Panc1 (cell line): ENCODE data around the gene CAPN8. TPM values are rescaled to one million over a fixed set of nuclear protein-coding genes. Genes with fewer than 3 reads are reported as not detected.

Experiments used
- ATAC-seq: fragments of 200-7000 bp; cut with Tn5 transposase; 2 replicates; pipeline ENCODE4 v1.9.1; 2020; ENCODE audit warnings: mild to moderate bottlenecking, moderate library complexity
- BruUV-seq: library from RNA; stranded (reverse); fragments of 400-500 nt; replicated peaks from 2 replicates; lab custom pipeline; 2021; lab: Mats Ljungman, UMichigan
- CTCF ChIA-PET: fragments of 300-600 bp; sonication (Branson Sonifier 250); formaldehyde crosslinking; loops from one replicate; lab custom pipeline; 2022; ENCODE audit warnings: antibody characterized with exemption; lab: Charles Lee
- POLR2A ChIA-PET: fragments of 300-600 bp; sonication (Branson Sonifier 250); formaldehyde crosslinking; loops from one replicate; lab custom pipeline; 2022; ENCODE audit warnings: antibody characterized with exemption; lab: Charles Lee
- DNase-seq: peaks from one replicate; pipeline ENCODE4 v3.0.0-alpha.2; 2010; ENCODE audit warnings: low read depth, low spot score
- H3K27ac ChIP-seq: 2 replicates; pipeline ENCODE4 v1.5.1; 2011; ENCODE audit warnings: mild to moderate bottlenecking, low read length, inconsistent platforms
- H3K27me3 ChIP-seq: fragments of 200-500 bp; sonication (Bioruptor generic); 2 replicates; pipeline ENCODE4 v1.6.0; 2014; ENCODE audit warnings: low read length, inconsistent platforms; ENCODE audit not compliant: control insufficient read depth, insufficient read depth
- H3K36me3 ChIP-seq: fragments of 200-500 bp; sonication (Bioruptor generic); 2 replicates; pipeline ENCODE4 v1.5.1; 2014; ENCODE audit warnings: inconsistent platforms, mild to moderate bottlenecking, low read length, moderate library complexity; ENCODE audit not compliant: control insufficient read depth, insufficient read depth
- H3K4me1 ChIP-seq: 2 replicates; pipeline ENCODE4 v1.5.1; 2011; ENCODE audit warnings: inconsistent platforms, mild to moderate bottlenecking, low read length, moderate library complexity; ENCODE audit not compliant: control insufficient read depth, insufficient read depth
- H3K4me3 ChIP-seq, 2 experiments: 2 replicates each; pipeline ENCODE4 v1.5.1; 2011 to 2012; ENCODE audit warnings: low read depth in 2 of 2, low read length in 2 of 2, mild to moderate bottlenecking in 2 of 2, inconsistent platforms in 1 of 2, moderate library complexity in 1 of 2
- H3K9me3 ChIP-seq: fragments of 200-500 bp; sonication (Bioruptor generic); 2 replicates; pipeline ENCODE4 v1.5.1; 2014; ENCODE audit warnings: low read depth, mild to moderate bottlenecking, inconsistent platforms, low read length, moderate library complexity; ENCODE audit not compliant: control insufficient read depth, insufficient read depth
- POLR2AphosphoS5 ChIP-seq: IDR thresholded peaks from 2 replicates; pipeline ENCODE4 v1.6.1; 2012; ENCODE audit warnings: mild to moderate bottlenecking, low read depth, low read length, moderate library complexity
- REST ChIP-seq, 2 experiments: IDR thresholded peaks; 2 replicates each; pipeline ENCODE4 v1.6.1; 2011 to 2012; ENCODE audit warnings: low read depth in 2 of 2, control low read depth in 1 of 2, low read length in 1 of 2, mild to moderate bottlenecking in 1 of 2, moderate library complexity in 1 of 2; ENCODE audit not compliant: insufficient read depth in 1 of 2
- SIN3A ChIP-seq: IDR thresholded peaks from 2 replicates; pipeline ENCODE4 v1.6.1; 2012; ENCODE audit warnings: low read depth, mild to moderate bottlenecking, low read length, moderate library complexity, borderline replicate concordance; ENCODE audit not compliant: insufficient read depth
- TCF7L2 ChIP-seq: IDR thresholded peaks from 2 replicates; pipeline ENCODE4 v1.6.1; 2011; ENCODE audit warnings: mild to moderate bottlenecking, low read depth, low read length, inconsistent platforms
- in situ Hi-C: cut with HindIII; loops from 2 replicates; pipeline ENCODE4 v1.10.0; 2016; ENCODE audit warnings: low sequenced_read_pairs, low pct_unique_long_range_greater_than_20kb
- intact Hi-C: fragments of 100-400 bp; cut with micrococcal nuclease; formaldehyde crosslinking; loops from one replicate; pipeline ENCODE4 v1.10.0; 2022; ENCODE audit not compliant: unreplicated experiment
- total RNA-seq: library from RNA; stranded (reverse); gene quantifications from one replicate; pipeline ENCODE4 v1.2.1, GENCODE V29; 2021; ENCODE audit not compliant: unreplicated experiment
- TF ChIP-seq, protein P1 (sequence below): fragments of 450-650 bp; IDR thresholded peaks from 2 replicates; pipeline ENCODE4 v1.5.1; 2017; ENCODE audit warnings: mild to moderate bottlenecking

Gene CAPN8
- total RNA-seq, 1 experiment from 2014 or later = 0.28 TPM

DNA sequence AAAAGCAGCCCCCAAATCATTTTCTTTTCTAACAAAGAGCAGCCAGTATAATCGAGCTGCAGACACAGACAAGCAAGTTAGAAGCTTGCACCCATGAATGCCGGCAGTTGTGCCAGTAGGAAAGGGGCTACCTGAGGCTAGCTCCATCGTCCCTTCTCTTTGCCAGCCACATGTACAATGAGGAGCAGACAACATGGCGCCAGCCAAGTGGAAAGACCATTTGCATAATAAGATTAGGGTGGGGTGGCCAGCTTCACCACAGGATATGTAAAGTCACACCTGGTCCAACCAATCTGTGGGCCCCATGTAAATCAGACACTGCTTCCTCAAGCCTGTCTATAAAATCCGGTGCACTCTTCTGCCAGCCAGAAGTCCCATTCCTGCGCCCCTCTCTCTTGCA lies 168.6 kb downstream of the CAPN8 start:
- H3K27me3 ChIP-seq = no peaks in the 10 kb centered on the region
- H3K27ac ChIP-seq = no peak overlapping the region
- intact Hi-C loops = no loop called here
- H3K4me1 ChIP-seq = no peaks in the 10 kb centered on the region
- in situ Hi-C loops = no loop called here
- TF ChIP-seq, protein P1, sequence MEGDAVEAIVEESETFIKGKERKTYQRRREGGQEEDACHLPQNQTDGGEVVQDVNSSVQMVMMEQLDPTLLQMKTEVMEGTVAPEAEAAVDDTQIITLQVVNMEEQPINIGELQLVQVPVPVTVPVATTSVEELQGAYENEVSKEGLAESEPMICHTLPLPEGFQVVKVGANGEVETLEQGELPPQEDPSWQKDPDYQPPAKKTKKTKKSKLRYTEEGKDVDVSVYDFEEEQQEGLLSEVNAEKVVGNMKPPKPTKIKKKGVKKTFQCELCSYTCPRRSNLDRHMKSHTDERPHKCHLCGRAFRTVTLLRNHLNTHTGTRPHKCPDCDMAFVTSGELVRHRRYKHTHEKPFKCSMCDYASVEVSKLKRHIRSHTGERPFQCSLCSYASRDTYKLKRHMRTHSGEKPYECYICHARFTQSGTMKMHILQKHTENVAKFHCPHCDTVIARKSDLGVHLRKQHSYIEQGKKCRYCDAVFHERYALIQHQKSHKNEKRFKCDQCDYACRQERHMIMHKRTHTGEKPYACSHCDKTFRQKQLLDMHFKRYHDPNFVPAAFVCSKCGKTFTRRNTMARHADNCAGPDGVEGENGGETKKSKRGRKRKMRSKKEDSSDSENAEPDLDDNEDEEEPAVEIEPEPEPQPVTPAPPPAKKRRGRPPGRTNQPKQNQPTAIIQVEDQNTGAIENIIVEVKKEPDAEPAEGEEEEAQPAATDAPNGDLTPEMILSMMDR = no peak
- no peak for TF ChIP-seq SIN3A
- no peaks in the 10 kb centered on the region for H3K9me3 ChIP-seq
- ChIA-PET POLR2A (interaction anchor here (0.6 kb wide), 1 partner anchor 159 kb away, joined by 3 read pairs; no protein-coding TSS in a partner anchor), CTCF (no interaction called here)
- no peak overlapping the region for H3K4me3 ChIP-seq
- no peak for DNase-seq
- H3K36me3 ChIP-seq = no peaks in the 10 kb centered on the region
- BruUV-seq = no TSS peak
- ATAC-seq = no peak

DNA sequence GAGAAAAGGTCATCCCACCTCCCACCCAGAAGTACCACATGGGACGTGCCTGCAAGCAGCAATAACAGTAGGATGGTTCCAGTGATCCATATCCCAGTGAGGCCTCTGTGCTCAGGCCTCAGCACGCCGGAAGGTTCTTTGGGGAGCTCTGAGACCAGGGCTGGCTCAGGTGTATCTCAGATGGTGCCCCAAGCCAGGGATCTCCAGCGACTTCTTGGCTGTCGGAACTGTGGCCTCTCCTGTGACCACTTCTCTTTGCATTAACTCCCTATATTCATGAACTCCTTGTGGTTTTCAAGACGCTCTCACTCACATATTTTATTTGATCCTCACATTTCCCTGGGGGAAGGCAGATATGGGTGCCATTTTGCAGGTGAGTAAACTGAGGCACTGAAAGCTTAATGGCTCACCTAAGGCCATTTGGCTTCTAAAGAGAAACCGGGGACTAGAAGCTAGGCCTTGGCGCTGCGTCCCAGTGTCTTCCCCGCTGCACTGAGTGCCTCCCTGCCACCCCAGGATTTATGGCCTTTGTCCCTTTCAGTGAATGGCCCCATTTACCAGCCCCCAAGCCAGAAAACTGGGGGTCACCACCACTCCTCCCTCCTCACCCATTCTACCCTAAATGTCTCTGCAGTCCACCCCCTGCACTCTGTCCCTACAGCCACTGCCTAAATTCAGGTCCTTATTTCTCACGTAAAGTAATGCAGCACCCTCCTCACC lies 170.4 kb downstream of the CAPN8 start:
- H3K36me3 ChIP-seq = no peaks in the 10 kb centered on the region
- TF ChIP-seq TCF7L2 (no peak), REST (IDR thresholded peaks at IDR 0.05; ENCODE audit: insufficient read depth in 1 of 2, low read depth in 2 of 2, low read length in 1 of 2) (no peak), SIN3A (no peak), POLR2AphosphoS5 (no peak)
- TF ChIP-seq, protein P1 = no peak
- ATAC-seq = no peak
- H3K4me1 ChIP-seq = no peaks in the 10 kb centered on the region
- no peak overlapping the region for H3K4me3 ChIP-seq
- in situ Hi-C loops = no loop called here
- no peaks in the 10 kb centered on the region for H3K27me3 ChIP-seq
- H3K9me3 ChIP-seq = no peaks in the 10 kb centered on the region
- ChIA-PET CTCF (no interaction called here), POLR2A (no interaction called here)
- no peak overlapping the region for H3K27ac ChIP-seq
- intact Hi-C loops = no loop called here
- DNase-seq = no peak
- BruUV-seq = no TSS peak
